H1 (cell line): Measurements from ENCODE around the gene DMXL2. TPM values are rescaled to one million over a fixed set of nuclear protein-coding genes. Genes with fewer than 3 reads are reported as not detected.

ENCODE experiments used
- CTCF ChIA-PET: fragments of 300-600 bp; sonication (Branson Sonifier 250); formaldehyde crosslinking; loops from one replicate; lab custom pipeline; 2021; ENCODE audit not compliant: partially characterized antibody; lab: Charles Lee
- POLR2A ChIA-PET: fragments of 300-600 bp; sonication (Branson Sonifier 250); formaldehyde crosslinking; loops from one replicate; lab custom pipeline; 2021; ENCODE audit warnings: inconsistent platforms; ENCODE audit not compliant: partially characterized antibody; lab: Charles Lee
- DNase-seq, 2 experiments: peaks; one replicate each; pipeline versions ENCODE4 v3.0.0 to v3.0.0-alpha.2; 2010 to 2022; ENCODE audit warnings: low spot score in 2 of 2, low read depth in 1 of 2, mixed read lengths in 1 of 2
- FAIRE-seq: peaks from 2 replicates; lab custom pipeline; 2011; peaks lifted over from hg19 to GRCh38; lab: Jason Lieb, UNC
- H2AFZ ChIP-seq: 2 replicates; pipeline ENCODE4 v1.8.1; 2012; ENCODE audit warnings: low read length, inconsistent platforms
- H2AK5ac ChIP-seq: 2 replicates; pipeline ENCODE4 v1.6.1; 2013; ENCODE audit warnings: low read depth, low read length
- H2BK120ac ChIP-seq: replicated peaks from 2 replicates; pipeline ENCODE3; 2013; ENCODE audit warnings: low read depth, low read length, inconsistent platforms
- H2BK12ac ChIP-seq: 2 replicates; pipeline ENCODE4 v1.6.1; 2013; ENCODE audit warnings: low read depth, low read length
- H2BK15ac ChIP-seq: 2 replicates; pipeline ENCODE4 v1.6.1; 2013; ENCODE audit warnings: low read length
- H2BK20ac ChIP-seq: 2 replicates; pipeline ENCODE4 v1.6.1; 2013; ENCODE audit warnings: low read length
- H2BK5ac ChIP-seq: 2 replicates; pipeline ENCODE4 v1.6.1; 2013; ENCODE audit warnings: low read depth, low read length
- H3K14ac ChIP-seq: 2 replicates; pipeline ENCODE4 v1.6.1; 2013; ENCODE audit warnings: inconsistent platforms; ENCODE audit not compliant: insufficient read length
- H3K18ac ChIP-seq: 2 replicates; pipeline ENCODE4 v1.6.1; 2013; ENCODE audit warnings: low read length; ENCODE audit errors: extremely low read depth
- H3K23ac ChIP-seq: 2 replicates; pipeline ENCODE4 v1.6.1; 2013; ENCODE audit warnings: inconsistent platforms; ENCODE audit not compliant: insufficient read length
- H3K23me2 ChIP-seq: 2 replicates; pipeline ENCODE4 v1.6.1; 2013; ENCODE audit warnings: low read depth, low read length
- H3K27ac ChIP-seq: 2 replicates; pipeline ENCODE4 v1.6.1; 2011; ENCODE audit warnings: low read depth, low read length, inconsistent platforms
- H3K27me3 ChIP-seq, 4 experiments: replicated peaks in 1 of 4; 1 replicate in 1 of 4; 2 replicates in 3 of 4; pipeline versions ENCODE4 v1.6.1 to v1.8.1; 2011 to 2013; ENCODE audit warnings: low read length in 3 of 4, mild to moderate bottlenecking in 3 of 4, inconsistent platforms in 2 of 4, mixed read lengths in 2 of 4, moderate library complexity in 1 of 4; ENCODE audit not compliant: control insufficient read depth in 3 of 4, insufficient read depth in 3 of 4; ENCODE audit errors: extremely low read depth in 1 of 4
- H3K36me3 ChIP-seq, 4 experiments: 2 replicates each; pipeline versions ENCODE4 v1.6.1 to v1.8.1; 2011 to 2013; ENCODE audit warnings: mild to moderate bottlenecking in 4 of 4, low read length in 3 of 4, moderate library complexity in 2 of 4, control low read depth in 1 of 4, inconsistent platforms in 1 of 4; ENCODE audit not compliant: insufficient read depth in 4 of 4, control insufficient read depth in 2 of 4
- H3K4ac ChIP-seq: replicated peaks from 2 replicates; pipeline ENCODE3; 2013; ENCODE audit warnings: low read length, low read depth, mixed read lengths, inconsistent platforms; ENCODE audit not compliant: insufficient read length
- H3K4me1 ChIP-seq, 4 experiments: replicated peaks in 1 of 4; 1 replicate in 1 of 4; 2 replicates in 3 of 4; pipeline versions ENCODE4 v1.6.1 to v1.8.1; 2011 to 2013; ENCODE audit warnings: low read length in 3 of 4, inconsistent platforms in 2 of 4, mixed read lengths in 1 of 4; ENCODE audit not compliant: insufficient read depth in 4 of 4, control insufficient read depth in 3 of 4
- H3K4me2 ChIP-seq, 2 experiments: 2 replicates each; pipeline versions ENCODE4 v1.6.1 to v1.8.1; 2011 to 2013; ENCODE audit warnings: low read depth in 2 of 2, low read length in 2 of 2, control low read depth in 1 of 2, inconsistent platforms in 1 of 2, mild to moderate bottlenecking in 1 of 2; ENCODE audit not compliant: insufficient read depth in 1 of 2
- H3K4me3 ChIP-seq, 4 experiments: fragments of 200-600, 300-600 bp in 1 of 4; sonication (generic), shearing (Covaris generic), sonication (Bioruptor Twin) in 1 of 4; 2 replicates each; pipeline versions ENCODE4 v1.5.1 to v1.8.1; 2011 to 2016; ENCODE audit warnings: low read length in 4 of 4, low read depth in 3 of 4, control low read depth in 2 of 4, inconsistent platforms in 2 of 4, mild to moderate bottlenecking in 2 of 4, mixed read lengths in 1 of 4, moderate library complexity in 1 of 4; ENCODE audit not compliant: insufficient read depth in 2 of 4; ENCODE audit errors: extremely low read depth in 1 of 4
- H3K56ac ChIP-seq: replicated peaks from 2 replicates; pipeline ENCODE3; 2013; ENCODE audit warnings: low read depth, mild to moderate bottlenecking, mixed read lengths, low read length, inconsistent platforms; ENCODE audit not compliant: insufficient read length
- H3K79me1 ChIP-seq: 2 replicates; pipeline ENCODE4 v1.6.1; 2013; ENCODE audit warnings: low read depth, low read length, control low read depth
- H3K79me2 ChIP-seq, 2 experiments: 2 replicates each; pipeline versions ENCODE4 v1.6.1 to v1.8.1; 2012 to 2013; ENCODE audit warnings: low read length in 2 of 2, mild to moderate bottlenecking in 2 of 2, inconsistent platforms in 1 of 2; ENCODE audit not compliant: insufficient read depth in 2 of 2, control insufficient read depth in 1 of 2
- H3K9ac ChIP-seq, 4 experiments: replicated peaks in 1 of 4; 1 replicate in 1 of 4; 2 replicates in 3 of 4; pipeline versions ENCODE4 v1.6.1 to v1.8.1; 2011 to 2013; ENCODE audit warnings: low read depth in 3 of 4, low read length in 3 of 4, control low read depth in 2 of 4, mild to moderate bottlenecking in 2 of 4, moderate library complexity in 2 of 4, inconsistent platforms in 1 of 4; ENCODE audit errors: extremely low read depth in 1 of 4
- H3K9me3 ChIP-seq, 2 experiments: 2 replicates each; pipeline versions ENCODE4 v1.6.1 to v1.8.1; 2012 to 2013; ENCODE audit warnings: mild to moderate bottlenecking in 2 of 2, moderate library complexity in 2 of 2, control low read depth in 1 of 2, inconsistent platforms in 1 of 2, low read depth in 1 of 2, low read length in 1 of 2, mixed read lengths in 1 of 2; ENCODE audit not compliant: insufficient read depth in 2 of 2
- H4K20me1 ChIP-seq, 2 experiments: replicated peaks in 1 of 2; 2 replicates each; pipeline versions ENCODE3 to v1.8.1; 2011 to 2013; ENCODE audit warnings: inconsistent platforms in 2 of 2, low read length in 2 of 2, mild to moderate bottlenecking in 1 of 2; ENCODE audit not compliant: insufficient read depth in 2 of 2, control insufficient read depth in 1 of 2
- H4K5ac ChIP-seq: 2 replicates; pipeline ENCODE4 v1.6.1; 2013; ENCODE audit warnings: low read length, low read depth, mixed read lengths, inconsistent platforms; ENCODE audit not compliant: insufficient read length
- H4K8ac ChIP-seq: 2 replicates; pipeline ENCODE4 v1.8.0; 2013; ENCODE audit warnings: mild to moderate bottlenecking, moderate library complexity, low read length, inconsistent platforms; ENCODE audit not compliant: insufficient read depth; ENCODE audit errors: extremely low read depth
- H4K91ac ChIP-seq: replicated peaks from 2 replicates; pipeline ENCODE3; 2013; ENCODE audit warnings: low read length, mixed read lengths, inconsistent platforms; ENCODE audit not compliant: insufficient read length
- BCL11A ChIP-seq, 2 experiments: IDR thresholded peaks; one replicate each; pipeline ENCODE4 v1.6.1; 2011; ENCODE audit warnings: low read depth in 2 of 2, low read length in 2 of 2, mild to moderate bottlenecking in 2 of 2
- BRCA1 ChIP-seq: IDR thresholded peaks from 2 replicates; pipeline ENCODE4 v1.6.1; 2012; ENCODE audit warnings: low read depth, low read length, improper control_type of control experiment
- CHD2 ChIP-seq: IDR thresholded peaks from 2 replicates; pipeline ENCODE4 v1.6.1; 2012; ENCODE audit warnings: low read length, improper control_type of control experiment
- MAX ChIP-seq: IDR thresholded peaks from 2 replicates; pipeline ENCODE4 v1.6.1; 2012; ENCODE audit warnings: inconsistent platforms
- POLR2AphosphoS5 ChIP-seq: IDR thresholded peaks from 2 replicates; pipeline ENCODE4 v1.6.1; 2011; ENCODE audit warnings: low read depth, low read length
- RBBP5 ChIP-seq: IDR thresholded peaks from 2 replicates; pipeline ENCODE4 v1.7.1; 2012; ENCODE audit warnings: low read depth, mild to moderate bottlenecking, inconsistent platforms, low read length, moderate library complexity, borderline replicate concordance
- RXRA ChIP-seq: IDR thresholded peaks from 2 replicates; pipeline ENCODE4 v1.6.1; 2011; ENCODE audit warnings: low read depth, mild to moderate bottlenecking, low read length, moderate library complexity; ENCODE audit not compliant: insufficient read depth
- WGBS, 2 experiments: shearing (Covaris generic) in 1 of 2; methylation state at CpG; one replicate each; pipeline versions ENCODE4 v1.1.6 to v1.1.7; 2013 to 2015; ENCODE audit warnings: low lambda C conversion rate in 2 of 2, mixed read lengths in 2 of 2, inconsistent platforms in 1 of 2, low coverage in 1 of 2, missing lambda C conversion rate in 1 of 2; ENCODE audit not compliant: insufficient replicate concordance in 2 of 2, insufficient coverage in 1 of 2, insufficient read length in 1 of 2; ENCODE audit errors: extremely low coverage in 1 of 2, missing lambda C conversion rate in 1 of 2; 5-methylcytosine and 5-hydroxymethylcytosine counted together
- polyA plus RNA-seq, 7 experiments: library from polyadenylated mRNA; depleted of rRNA in 3 of 7; stranded (reverse) in 5 of 7; unstranded in 2 of 7; fragments of >200 nt in 5 of 7; fragments of 200-250 nt in 2 of 7; gene quantifications; 1 replicate in 5 of 7; 2 replicates in 1 of 7; 4 replicates in 1 of 7; pipeline versions ENCODE4 v1.2.1 to v1.2.3, GENCODE V29; 2011 to 2013; ENCODE audit warnings: missing spikeins in 2 of 7, mixed read lengths in 2 of 7
- total RNA-seq: library from RNA; stranded (reverse); fragmentation: NEBNext Ultra II Directional; extraction: Animal tissue kit (Norgen Biotek cat#: 25700); gene quantifications from 2 replicates; pipeline ENCODE4 v1.2.1, GENCODE V29; 2021

DMXL2 gene
- total and polyA plus RNA-seq, 2 of the 8 experiments (the other 6 are each of a cell fraction or from before 2014, with no cell fraction given): 9.5 to 10.6 TPM

- no peaks in the 10 kb centered on the region for H3K79me2 ChIP-seq
- H3K4me3 ChIP-seq: no peak overlapping the region
- no peak overlapping the region for H3K56ac ChIP-seq
- no peak overlapping the region for H2BK12ac ChIP-seq
- H2BK15ac ChIP-seq: no peak overlapping the region
- H3K18ac ChIP-seq: no peak overlapping the region
- POLR2A ChIA-PET: no interaction called here
- no peak overlapping the region for H2BK120ac ChIP-seq
- H3K4ac ChIP-seq: no peak overlapping the region
- no peak overlapping the region for H4K8ac ChIP-seq
- no peak for TF ChIP-seq POLR2AphosphoS5
- no peak for TF ChIP-seq BCL11A (IDR thresholded peaks at IDR 0.05; ENCODE audit: low read depth in 2 of 2, low read length in 2 of 2)
- TF ChIP-seq RXRA: no peak
- TF ChIP-seq RBBP5: no peak
- no peak for TF ChIP-seq BRCA1
- TF ChIP-seq CHD2: no peak
- TF ChIP-seq MAX: no peak
- no peaks in the 10 kb centered on the region for H3K36me3 ChIP-seq
- H3K4me1 ChIP-seq: peaks cover 0 to 8% (median 0%) of the 10 kb centered on the region in 4 experiments; a peak in 2 of 7 replicates
- no peaks in the 10 kb centered on the region for H4K20me1 ChIP-seq
- H2BK5ac ChIP-seq: no peak overlapping the region
- no peaks in the 10 kb centered on the region for H3K9me3 ChIP-seq
- no peak overlapping the region for H4K5ac ChIP-seq
- no peaks in the 10 kb centered on the region for H3K79me1 ChIP-seq
- no peak overlapping the region for H2AK5ac ChIP-seq
- H4K91ac ChIP-seq: no peak overlapping the region
- no peak overlapping the region for H3K23ac ChIP-seq
- H3K4me2 ChIP-seq: no peak overlapping the region
- no peak overlapping the region for H3K14ac ChIP-seq
- H2BK20ac ChIP-seq: no peak overlapping the region
- H3K27ac ChIP-seq: no peak overlapping the region
- 81% methylated on average over 11 of the region's 11 CpGs; no CpG with 5 or more reads in 1 of the 2 experiments for WGBS, 2 experiments
- no peaks in the 10 kb centered on the region for H3K27me3 ChIP-seq
- no peaks in the 10 kb centered on the region for H3K23me2 ChIP-seq
- H3K9ac ChIP-seq: no peak overlapping the region
- H2AFZ ChIP-seq: no peak overlapping the region
- CTCF ChIA-PET: interaction anchor here (0.7 to 7.4 kb wide), 7 partner anchors 9 to 122 kb away, joined by 3 to 94 read pairs (median 51); no protein-coding TSS in a partner anchor
- FAIRE-seq (no peak), DNase-seq (peak in 1 of 2 experiments; percentile 32)
Observed at GRCh38 chr15:51405693-51406523, 216.7 kb downstream of the DMXL2 start.
